ENCODE measurements around the gene MSANTD2.
"Not testable (repeated sequence)": the region's sequence is repeated elsewhere in the genome, so short reads cannot be mapped to it uniquely, and the experiment has no call there.

The MSANTD2 gene

DNA sequence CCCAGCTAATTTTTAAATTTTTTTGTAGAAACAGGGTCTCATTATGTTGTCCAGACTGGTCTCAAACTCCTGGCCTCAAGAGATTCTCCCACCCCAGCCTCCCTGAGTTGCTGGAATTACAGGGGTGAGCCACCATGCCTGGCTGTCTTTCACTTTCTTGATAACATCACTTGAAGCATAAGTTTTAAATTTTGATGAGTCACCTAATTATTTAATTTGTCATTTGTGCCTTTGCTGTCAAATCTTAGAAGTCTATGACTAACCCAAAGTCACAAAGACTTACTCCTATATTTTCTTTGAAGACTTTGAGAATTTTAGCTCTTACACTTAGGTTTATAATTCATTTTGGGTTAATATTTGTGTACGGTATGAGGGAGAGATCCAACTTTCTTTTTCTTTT, 14.5 kb upstream of the MSANTD2 start:
- DNase-seq: no peak

DNA sequence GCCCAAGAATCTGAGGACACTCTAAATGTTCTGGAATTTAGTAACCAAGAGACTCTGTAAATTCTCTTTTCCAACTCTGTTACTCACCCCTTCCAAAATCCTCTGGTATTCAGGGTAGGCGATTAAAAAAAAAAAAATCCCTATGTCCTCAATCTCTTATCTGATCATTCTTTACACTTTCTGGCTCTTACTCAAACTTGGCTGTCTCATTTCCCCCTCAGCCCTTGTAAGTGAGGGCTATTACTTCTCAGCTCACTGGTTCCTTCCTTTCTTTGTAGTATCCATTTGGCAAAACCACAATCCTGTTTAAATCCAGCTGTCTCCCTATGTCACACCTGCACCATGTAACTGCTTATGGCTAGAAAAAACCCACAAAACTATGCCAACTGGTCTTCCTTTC, 12.7 kb upstream of the MSANTD2 start:
- no peak for DNase-seq

GRCh38 chr11:124811399-124812125, 11.4 kb upstream of the MSANTD2 start:
- DNase-seq: no peak

GRCh38 chr11:124807660-124808270, 7.6 kb upstream of the MSANTD2 start:
- DNase-seq: no peak

GRCh38 chr11:124807201-124807600, 7.0 kb upstream of the MSANTD2 start:
- no peak for DNase-seq

- no peak for DNase-seq
These were observed 4.7 kb upstream of the MSANTD2 start for GRCh38 chr11:124804884-124805283.

DNA sequence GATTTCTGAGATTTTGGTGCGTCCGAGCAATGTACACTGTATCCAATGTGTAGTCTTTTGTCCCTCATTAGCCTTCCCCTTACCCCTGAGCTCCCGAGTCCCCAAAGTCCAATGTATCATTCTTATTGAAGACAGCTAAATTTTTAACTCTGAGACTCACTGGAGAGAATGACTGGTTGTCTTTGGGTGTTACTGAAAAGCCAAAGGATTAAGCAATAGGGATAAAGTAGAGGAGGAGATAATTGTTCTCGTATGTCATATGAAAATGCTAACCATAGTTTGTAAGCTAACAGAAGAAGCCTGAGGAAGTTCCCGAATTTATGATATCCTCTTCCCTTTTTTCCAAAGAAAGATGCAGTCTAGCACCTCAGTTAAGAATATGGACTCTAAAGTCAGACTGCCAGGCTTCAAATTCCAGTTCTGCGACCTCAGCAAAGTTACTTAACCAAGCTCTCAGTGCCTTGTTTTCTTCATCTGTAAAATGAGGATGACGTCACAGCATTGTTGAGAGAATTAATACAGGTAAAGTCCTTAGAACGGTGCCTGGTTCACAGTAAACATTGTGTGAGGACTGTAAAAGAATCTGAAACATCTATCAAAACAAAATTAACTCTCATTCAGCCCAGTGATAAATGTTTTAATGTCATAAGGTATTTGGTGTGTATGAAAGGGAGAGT, 1.6 kb upstream of the MSANTD2 start:
- no peak for DNase-seq

DNA sequence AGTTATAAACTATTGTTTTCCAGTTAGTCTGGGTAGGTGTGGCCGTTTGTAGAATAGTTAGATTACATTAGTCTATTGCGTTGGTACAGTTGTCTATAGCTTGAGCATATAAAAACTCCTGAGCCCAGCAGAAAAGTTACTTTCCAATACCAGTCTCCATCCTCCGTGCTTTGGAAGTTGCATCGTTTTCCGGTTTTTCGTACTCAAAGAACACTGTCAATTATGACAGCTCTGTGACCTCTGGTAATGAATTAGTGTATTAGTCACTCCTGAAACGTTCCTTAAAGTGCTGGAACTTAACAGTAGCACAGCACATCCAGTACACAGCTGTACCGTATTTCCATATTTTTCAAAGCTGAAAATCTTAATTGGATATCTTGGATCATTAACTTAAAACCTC, 808 bp upstream of the MSANTD2 start:
- DNase-seq: no peak

GRCh38 chr11:124799348-124800225, 619 bp downstream of the MSANTD2 start:
- DNase-seq: no peak

- no peak for DNase-seq
These were observed 1.2 kb downstream of the MSANTD2 start for GRCh38 chr11:124798991-124799347.

DNA sequence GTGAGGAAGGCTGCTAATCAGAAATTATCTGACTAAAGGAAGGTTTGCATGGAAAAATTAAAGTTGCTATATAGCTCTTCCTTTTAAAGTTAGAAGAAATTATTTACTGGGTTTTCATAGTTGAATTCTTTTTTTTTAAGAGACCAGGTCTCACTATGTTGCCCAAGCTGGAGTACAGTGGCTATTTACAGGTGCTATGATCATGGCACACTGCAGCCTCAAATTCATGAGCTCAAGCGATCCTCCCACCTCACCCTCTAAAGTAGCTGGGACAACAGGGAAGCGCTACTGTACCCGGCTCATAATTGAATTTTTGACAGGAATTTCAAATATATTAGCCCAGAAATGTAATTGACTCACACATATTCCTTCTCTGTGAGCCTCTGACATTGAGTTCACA, 3.9 kb downstream of the MSANTD2 start:
- no peak for DNase-seq

DNA sequence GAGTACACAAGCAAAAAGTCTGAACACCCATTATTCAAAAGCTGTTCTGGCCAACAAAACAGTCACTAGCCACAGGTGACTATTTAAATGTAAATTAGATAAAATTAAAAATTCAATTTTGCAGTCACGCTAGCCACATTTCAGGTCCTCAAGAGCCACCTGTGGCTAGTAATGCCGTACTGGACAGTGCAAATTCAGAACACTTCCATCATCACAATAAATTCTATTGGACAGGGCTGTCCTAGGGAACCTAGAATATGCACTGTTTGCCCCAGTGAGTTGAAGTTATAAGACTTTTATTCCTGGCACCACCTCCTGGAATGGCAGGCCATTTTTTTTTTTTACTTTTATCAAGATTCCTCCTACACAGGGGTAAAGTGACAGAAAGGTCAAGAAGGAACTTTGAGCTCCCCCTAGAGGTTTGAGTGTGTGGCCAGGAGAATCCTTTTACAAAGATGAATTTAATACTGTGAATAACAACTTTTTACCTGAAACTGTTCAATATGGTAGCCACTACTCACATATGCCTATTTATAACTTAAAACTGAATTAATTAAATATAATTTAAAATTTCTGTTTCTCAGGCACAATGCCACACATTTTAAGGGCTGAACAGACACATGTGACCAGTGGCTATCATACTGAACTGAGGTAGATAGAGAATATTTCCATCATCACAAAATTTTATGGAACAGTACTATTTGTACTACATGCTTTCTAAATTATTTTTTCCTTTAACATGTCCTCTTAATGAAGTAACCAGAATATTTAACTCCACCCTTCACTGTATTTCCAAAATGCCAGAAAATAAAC, 6.5 kb downstream of the MSANTD2 start:
- DNase-seq: no peak

GRCh38 chr11:124791626-124792341, 8.4 kb downstream of the MSANTD2 start:
- DNase-seq: no peak

DNA sequence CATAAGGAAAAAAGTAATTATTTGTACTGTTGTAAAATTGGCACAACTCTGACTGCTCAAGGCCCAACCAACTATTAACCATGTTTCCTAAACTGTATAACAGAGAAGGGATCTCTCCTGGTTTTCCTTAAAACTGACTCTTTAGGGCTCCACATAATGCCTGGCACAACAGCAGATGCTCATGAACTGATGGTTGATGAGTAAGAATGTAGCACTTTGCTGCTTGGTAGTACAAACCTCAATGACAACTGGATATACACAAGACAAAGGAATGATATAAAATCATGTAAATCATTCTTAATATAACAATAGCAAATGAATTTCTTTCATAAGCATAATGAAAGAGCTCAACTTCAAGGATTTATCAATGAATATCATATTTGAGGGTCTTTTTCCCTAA, 11.7 kb downstream of the MSANTD2 start:
- no peak for DNase-seq

DNA sequence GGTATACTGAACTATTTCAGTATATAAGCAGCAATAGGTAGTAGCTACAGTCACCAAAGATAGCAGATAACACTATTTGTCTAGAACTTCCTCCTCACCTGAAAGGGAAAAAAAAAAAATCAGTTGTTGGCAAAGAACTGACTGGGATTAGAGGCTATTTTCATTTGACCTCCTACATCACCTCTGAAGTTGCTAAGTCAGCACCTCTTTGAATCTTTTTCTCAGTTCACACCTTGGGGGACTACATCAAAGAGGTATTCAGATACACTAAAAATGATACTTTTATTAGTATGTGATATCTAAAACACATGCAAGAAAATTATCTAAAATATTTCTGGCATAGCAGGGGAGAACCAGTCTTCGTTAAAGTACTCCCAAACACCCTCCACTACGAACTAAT, 16.2 kb downstream of the MSANTD2 start:
- no peak for DNase-seq

GRCh38 chr11:124783002-124783401, 17.2 kb downstream of the MSANTD2 start:
- no peak for DNase-seq

DNA sequence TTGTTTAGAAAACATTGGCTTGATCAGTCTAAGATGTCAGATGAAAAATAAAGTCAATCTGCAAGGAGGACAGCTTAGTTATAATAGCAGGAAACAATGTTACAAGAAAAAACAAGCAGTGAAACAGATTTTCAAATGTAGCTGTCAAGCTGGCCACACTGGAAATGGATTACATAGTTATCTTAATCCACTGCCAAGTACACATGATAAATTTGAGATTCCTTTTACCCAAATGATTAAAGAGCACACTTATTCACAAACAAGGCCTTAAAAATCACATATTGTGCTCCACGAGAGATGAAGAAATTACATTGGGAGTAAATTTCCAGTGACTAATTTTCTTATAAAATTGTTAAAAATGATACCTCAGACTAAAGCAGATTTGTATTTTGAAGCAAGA, 20.6 kb downstream of the MSANTD2 start:
- no peak for DNase-seq

DNA sequence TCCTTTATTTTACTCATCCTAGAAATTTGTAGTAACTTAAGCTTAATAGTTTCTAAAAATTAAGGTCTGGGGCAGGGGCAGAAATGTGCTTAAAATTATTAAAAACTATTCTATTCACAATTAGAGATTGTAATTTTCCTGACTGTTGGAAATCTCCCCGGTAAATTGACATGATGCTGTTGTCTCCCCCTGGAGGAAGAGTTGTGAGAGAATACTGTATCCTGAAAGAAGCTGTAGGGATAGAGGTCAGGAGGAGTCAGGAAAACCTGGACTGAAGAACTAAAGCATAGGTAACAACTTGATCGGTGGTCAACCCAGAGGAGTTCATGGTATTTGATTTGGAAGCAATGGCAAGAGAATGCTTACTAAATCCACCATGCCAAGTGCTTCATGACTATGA, 21.9 kb downstream of the MSANTD2 start:
- DNase-seq: no peak

GRCh38 chr11:124776865-124777645, 23.2 kb downstream of the MSANTD2 start:
- no peak for DNase-seq

GRCh38 chr11:124770959-124771358, 29.2 kb downstream of the MSANTD2 start:
- DNase-seq: not testable (repeated sequence)

Data from NCI-H1048 (cell line).